HCT116 (cell line): ENCODE results near the gene KLHL25.

Experiments
- CEBPB ChIP-seq: IDR thresholded peaks from 2 replicates; pipeline ENCODE4 v1.6.1; 2012; ENCODE audit warnings: low read depth
- CTCF ChIP-seq, 3 experiments: fragments of 200-600 bp in 1 of 3; sonication (generic) in 1 of 3; IDR thresholded peaks in 2 of 3; conservative IDR thresholded peaks in 1 of 3; 2 replicates each; pipeline ENCODE4 v1.5.1; 2012 to 2017; ENCODE audit warnings: low read depth in 2 of 3, low read length in 2 of 3, antibody characterized with exemption in 1 of 3, borderline replicate concordance in 1 of 3, control low read depth in 1 of 3, mild to moderate bottlenecking in 1 of 3, mixed read lengths in 1 of 3, mixed run types in 1 of 3, moderate library complexity in 1 of 3; ENCODE audit not compliant: insufficient read depth in 1 of 3
- EZH2phosphoT487 ChIP-seq: fragments of 200-600 bp; IDR thresholded peaks from 2 replicates; pipeline ENCODE4 v1.6.1; 2018; ENCODE audit warnings: antibody characterized with exemption, borderline replicate concordance
- POLR2AphosphoS5 ChIP-seq: IDR thresholded peaks from 2 replicates; pipeline ENCODE4 v1.6.1; 2011; ENCODE audit warnings: mild to moderate bottlenecking, low read depth, low read length, moderate library complexity
- REST ChIP-seq: IDR thresholded peaks from 2 replicates; pipeline ENCODE4 v1.6.1; 2012; ENCODE audit warnings: low read depth
- SIN3A ChIP-seq: IDR thresholded peaks from 2 replicates; pipeline ENCODE4 v1.6.1; 2012; ENCODE audit warnings: low read depth
- SRF ChIP-seq: IDR thresholded peaks from 2 replicates; pipeline ENCODE4 v1.6.1; 2012; ENCODE audit warnings: low read depth
- YY1 ChIP-seq: IDR thresholded peaks from 2 replicates; pipeline ENCODE4 v1.6.1; 2011; ENCODE audit warnings: low read length, low read depth, moderate library complexity, mild to moderate bottlenecking; ENCODE audit not compliant: insufficient replicate concordance; ENCODE audit errors: extremely low read depth
- ZNF274 ChIP-seq: fragments of 200-500 bp; sonication (Bioruptor generic); IDR thresholded peaks from 2 replicates; pipeline ENCODE4 v1.6.1; 2014; ENCODE audit warnings: mild to moderate bottlenecking, low read depth, low read length, inconsistent platforms

DNA sequence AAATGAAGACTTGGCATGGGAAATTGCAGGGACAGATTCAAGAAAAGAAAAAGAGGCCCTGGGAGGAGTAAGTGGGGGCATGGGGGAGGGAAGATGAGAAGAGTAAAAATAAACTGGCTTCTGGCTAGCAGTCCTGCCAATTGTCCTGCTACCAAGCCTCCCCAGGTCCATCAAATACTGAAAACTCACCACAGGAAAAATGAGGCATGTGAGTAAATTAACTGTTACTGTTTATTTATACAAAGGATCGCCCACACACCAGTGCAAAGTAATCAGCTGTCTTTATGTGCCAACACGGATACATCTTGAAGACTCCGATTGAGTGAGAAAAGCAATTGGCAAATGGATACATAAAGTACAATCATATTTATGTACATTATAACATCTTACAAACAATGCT lies 10.7 kb upstream of the KLHL25 start:
- TF ChIP-seq CTCF (IDR thresholded peaks at IDR 0.05 in 2 of 3, conservative IDR thresholded peaks at IDR 0.05 in 1 of 3; ENCODE audit: borderline replicate concordance in 1 of 3, insufficient read depth in 1 of 3, low read depth in 2 of 3, low read length in 2 of 3) (no peak), ZNF274 (no peak), REST (no peak), YY1 (no peak), SRF (no peak), POLR2AphosphoS5 (no peak), EZH2phosphoT487 (no peak), CEBPB (no peak), SIN3A (no peak)
